CD4-positive, alpha-beta T cell treated with Interferon alpha-2 for 1 hour (primary cell): ENCODE results near the gene ZDHHC7.

Source experiments
- DNase-seq, 2 donors: peaks; one replicate each; pipeline ENCODE4 v3.0.0-alpha.2; 2020 to 2022

ZDHHC7 gene

GRCh38 chr16:85017633-85018032 lies 6.3 kb upstream of the ZDHHC7 start:
- DNase-seq: no peak

GRCh38 chr16:85017151-85017550 lies 5.8 kb upstream of the ZDHHC7 start:
- peak; percentile 14 to 48 for DNase-seq

GRCh38 chr16:85015481-85016187 lies 4.3 kb upstream of the ZDHHC7 start:
- no peak for DNase-seq

GRCh38 chr16:85014311-85014710 lies 3.0 kb upstream of the ZDHHC7 start:
- DNase-seq: no peak

GRCh38 chr16:85011846-85012284 lies 530 bp upstream of the ZDHHC7 start:
- no peak for DNase-seq

- DNase-seq: no peak
Observed at GRCh38 chr16:85010446-85010930, 847 bp downstream of the ZDHHC7 start.

GRCh38 chr16:85008271-85008670 lies 3.1 kb downstream of the ZDHHC7 start:
- DNase-seq: no peak

GRCh38 chr16:85007496-85008214 lies 3.7 kb downstream of the ZDHHC7 start:
- no peak for DNase-seq

GRCh38 chr16:85006639-85007038 lies 4.7 kb downstream of the ZDHHC7 start:
- DNase-seq: no peak

- DNase-seq: no peak
Observed at GRCh38 chr16:85005285-85006069, 5.9 kb downstream of the ZDHHC7 start.

GRCh38 chr16:85004587-85005205 lies 6.6 kb downstream of the ZDHHC7 start:
- DNase-seq: no peak

- no peak for DNase-seq
Observed at GRCh38 chr16:85003725-85004586, 7.4 kb downstream of the ZDHHC7 start.

GRCh38 chr16:85003076-85003475 lies 8.3 kb downstream of the ZDHHC7 start:
- no peak for DNase-seq

GRCh38 chr16:85002608-85003007 lies 8.7 kb downstream of the ZDHHC7 start:
- peak in 1 of 2 donors; percentile 28 for DNase-seq

- no peak for DNase-seq
Observed at GRCh38 chr16:85002099-85002541, 9.2 kb downstream of the ZDHHC7 start.

- no peak for DNase-seq
Observed at GRCh38 chr16:84999857-85000480, 11.4 kb downstream of the ZDHHC7 start.

- DNase-seq: no peak
Observed at GRCh38 chr16:84999200-84999599, 12.1 kb downstream of the ZDHHC7 start.

GRCh38 chr16:84996365-84996764 lies 15.0 kb downstream of the ZDHHC7 start:
- no peak for DNase-seq

- peak in 1 of 2 donors; percentile 52 for DNase-seq
Observed at GRCh38 chr16:84995663-84996062, 15.7 kb downstream of the ZDHHC7 start.

- DNase-seq: no peak
Observed at GRCh38 chr16:84993926-84994325, 17.4 kb downstream of the ZDHHC7 start.

GRCh38 chr16:84992717-84993075 lies 18.6 kb downstream of the ZDHHC7 start:
- no peak for DNase-seq
